Measurements from ENCODE around the gene RET. TPM values are rescaled to one million over a fixed set of nuclear protein-coding genes. Genes with fewer than 3 reads are reported as not detected.
"Not testable (repeated sequence)": the region's sequence is repeated elsewhere in the genome, so short reads cannot be mapped to it uniquely, and the experiment has no call there.

The RET gene
- total RNA-seq, 1 donor from 2014 or later = 0.94 TPM

DNA sequence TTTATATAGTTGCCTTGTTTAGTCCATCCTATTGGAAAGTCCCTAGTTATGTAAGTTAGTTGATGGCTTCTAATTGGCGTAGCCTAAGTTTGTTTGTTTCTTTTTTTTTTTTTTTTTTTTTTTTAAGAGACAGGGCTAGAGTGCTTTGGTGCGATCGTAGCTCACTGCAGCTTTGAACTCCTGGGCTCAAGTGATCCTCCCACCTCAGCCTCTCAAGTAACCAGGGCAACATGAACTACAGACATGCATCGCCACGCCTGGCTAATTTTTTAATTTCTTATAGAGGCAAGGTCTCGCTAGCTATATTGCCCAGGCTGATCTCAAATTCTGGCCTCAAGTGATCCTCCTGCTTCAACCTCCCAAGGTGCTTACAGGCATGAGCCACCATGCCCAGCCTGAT, 68.4 kb downstream of the RET start:
- intact Hi-C loops (cut with DNase I) = no loop called here

GRCh38 chr10:43145936-43146335, 69.1 kb downstream of the RET start:
- DNase-seq (ENCODE audit: low spot score); intact Hi-C loops (cut with DNase I): not testable (repeated sequence)

More for the DNA sequence above, 68.4 kb downstream of the RET start:
- no peak for DNase-seq (ENCODE audit: low spot score)

- no peak for DNase-seq (ENCODE audit: low spot score)
- intact Hi-C loops (cut with DNase I) = no loop called here
These were observed 74.5 kb downstream of the RET start for GRCh38 chr10:43151371-43151770.

DNA sequence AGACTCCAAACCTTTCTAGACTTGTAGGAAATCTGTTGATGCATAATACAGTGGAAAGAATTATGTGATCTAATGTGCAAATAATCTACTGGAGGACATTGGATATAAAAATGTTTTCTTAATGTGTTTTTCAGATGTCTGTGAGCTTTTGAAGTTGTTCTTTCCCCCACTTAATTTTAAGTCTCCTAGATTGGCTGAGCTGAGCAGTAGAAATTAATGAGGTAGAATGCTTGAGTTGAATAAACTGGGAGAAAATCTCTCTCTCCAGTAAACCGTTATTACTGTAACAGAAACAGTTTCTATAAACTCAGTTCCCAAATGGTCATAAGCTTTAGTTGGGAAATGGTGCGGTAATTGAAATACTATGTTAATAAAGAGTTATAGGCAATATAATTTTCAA, 77.0 kb downstream of the RET start:
- intact Hi-C loops (cut with DNase I) = no loop called here
- DNase-seq (ENCODE audit: low spot score) = no peak

DNA sequence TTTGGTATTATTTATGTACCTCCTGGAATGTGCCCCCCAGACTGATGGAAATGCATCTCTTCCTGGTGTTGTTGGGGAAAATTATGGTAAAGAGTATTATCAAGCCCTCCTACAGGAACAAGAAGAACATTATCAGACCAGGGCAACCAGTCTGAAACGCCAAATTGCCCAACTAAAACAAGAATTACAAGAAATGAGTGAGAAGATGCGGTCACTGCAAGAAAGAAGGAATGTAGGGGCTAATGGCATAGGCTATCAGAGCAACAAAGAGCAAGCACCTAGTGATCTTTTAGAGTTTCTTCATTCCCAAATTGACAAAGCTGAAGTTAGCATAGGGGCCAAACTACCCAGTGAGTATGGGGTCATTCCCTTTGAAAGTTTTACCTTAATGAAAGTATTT, 78.4 kb downstream of the RET start:
- intact Hi-C loops (cut with DNase I) = no loop called here
- no peak for DNase-seq (ENCODE audit: low spot score)

DNA sequence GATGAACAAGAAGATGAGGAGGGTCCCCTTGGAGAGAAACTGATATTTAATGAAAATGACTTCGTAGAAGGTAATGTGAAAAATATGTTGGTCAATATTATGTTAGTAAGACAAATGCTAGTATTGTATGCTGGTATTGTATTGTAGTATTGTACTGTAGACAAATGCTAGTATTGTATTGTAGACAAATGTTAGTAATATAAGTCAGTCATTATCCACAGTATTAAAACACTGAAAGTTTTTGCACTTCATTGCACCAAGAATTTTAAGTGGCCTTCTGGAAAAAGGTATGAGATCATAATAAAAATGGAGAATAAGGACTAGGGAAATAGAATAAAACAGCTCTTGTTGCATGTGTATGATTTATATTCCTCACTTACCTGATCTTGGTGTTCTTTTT, 78.9 kb downstream of the RET start:
- intact Hi-C loops (cut with DNase I) = no loop called here
- no peak for DNase-seq (ENCODE audit: low spot score)

- DNase-seq (ENCODE audit: low spot score) = no peak
- intact Hi-C loops (cut with DNase I) = no loop called here
These were observed 79.9 kb downstream of the RET start for GRCh38 chr10:43156590-43157341.

- intact Hi-C loops (cut with DNase I) = no loop called here
- DNase-seq (ENCODE audit: low spot score) = no peak
These were observed 81.8 kb downstream of the RET start for GRCh38 chr10:43158636-43159035.

- DNase-seq (ENCODE audit: low spot score) = no peak
- intact Hi-C loops (cut with DNase I) = no loop called here
These were observed 83.4 kb downstream of the RET start for GRCh38 chr10:43160046-43160920.

GRCh38 chr10:43160921-43161255, 84.0 kb downstream of the RET start:
- intact Hi-C loops (cut with DNase I) = no loop called here
- DNase-seq (ENCODE audit: low spot score) = no peak

GRCh38 chr10:43162604-43163003, 85.7 kb downstream of the RET start:
- intact Hi-C loops (cut with DNase I) = no loop called here

GRCh38 chr10:43166207-43166879, 89.5 kb downstream of the RET start:
- no peak for DNase-seq (ENCODE audit: low spot score)
- intact Hi-C loops (cut with DNase I) = no loop called here

More at GRCh38 chr10:43162604-43163003, 85.7 kb downstream of the RET start:
- DNase-seq (ENCODE audit: low spot score) = no peak

DNA sequence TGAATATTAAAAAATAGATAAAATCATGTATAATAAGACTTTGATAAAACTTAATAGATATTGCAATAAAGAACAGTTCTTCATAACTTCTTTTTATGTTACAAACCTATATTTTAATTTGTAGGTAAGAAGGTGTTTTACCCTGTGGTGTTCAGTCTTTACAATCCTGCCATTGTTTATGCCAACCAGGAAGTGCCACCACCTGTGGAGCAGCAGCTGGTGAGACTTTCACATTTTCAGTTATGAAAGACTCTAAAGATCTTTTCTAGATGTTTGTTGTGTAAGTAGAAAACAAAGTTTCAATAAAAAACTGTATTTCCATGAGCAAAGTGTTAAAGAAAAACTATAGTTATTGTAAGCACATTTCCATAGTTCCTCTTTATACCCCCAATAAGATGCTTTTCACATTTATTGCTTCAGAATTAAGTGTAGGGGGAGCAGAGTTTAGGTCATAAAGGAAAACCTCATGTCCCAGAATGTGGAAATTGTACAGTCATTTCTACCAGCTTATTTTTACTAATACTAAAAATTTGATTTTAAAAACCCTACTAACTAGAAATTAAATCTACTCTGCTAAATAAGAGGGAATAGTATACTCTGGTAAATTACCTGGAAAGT, 90.1 kb downstream of the RET start:
- intact Hi-C loops (cut with DNase I) = no loop called here
- no peak for DNase-seq (ENCODE audit: low spot score)

- DNase-seq (ENCODE audit: low spot score) = no peak
- intact Hi-C loops (cut with DNase I) = no loop called here
These were observed 90.6 kb downstream of the RET start for GRCh38 chr10:43167498-43167889.

- intact Hi-C loops (cut with DNase I) = no loop called here
- DNase-seq (ENCODE audit: low spot score) = no peak
These were observed 93.6 kb downstream of the RET start for GRCh38 chr10:43170491-43170890.

GRCh38 chr10:43172645-43173044, 95.8 kb downstream of the RET start:
- intact Hi-C loops (cut with DNase I) = no loop called here
- DNase-seq (ENCODE audit: low spot score) = no peak

- intact Hi-C loops (cut with DNase I) = no loop called here
- DNase-seq (ENCODE audit: low spot score) = no peak
These were observed 96.3 kb downstream of the RET start for GRCh38 chr10:43173120-43173519.

DNA sequence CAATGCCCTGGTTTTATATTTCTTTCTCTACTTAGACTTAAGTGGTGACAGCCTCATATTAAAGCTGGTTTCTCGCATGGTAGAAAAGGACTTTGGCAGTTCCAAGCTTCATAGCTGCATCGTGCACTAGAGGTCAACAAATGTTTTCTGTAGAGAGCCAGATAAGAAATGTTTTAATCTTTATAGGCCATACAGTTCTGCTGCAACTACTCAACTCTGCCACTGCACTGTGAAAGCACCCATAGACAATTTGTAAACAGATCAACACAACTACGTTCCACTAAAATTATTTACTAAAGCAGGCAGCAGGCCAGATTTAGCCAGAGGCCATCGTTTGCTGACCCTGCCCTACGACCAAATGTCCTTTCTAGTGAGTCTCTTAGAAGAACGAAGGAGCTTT, 98.1 kb downstream of the RET start:
- intact Hi-C loops (cut with DNase I) = no loop called here
- no peak for DNase-seq (ENCODE audit: low spot score)

GRCh38 chr10:43176271-43176670, 99.4 kb downstream of the RET start:
- intact Hi-C loops (cut with DNase I) = no loop called here
- no peak for DNase-seq (ENCODE audit: low spot score)

DNA sequence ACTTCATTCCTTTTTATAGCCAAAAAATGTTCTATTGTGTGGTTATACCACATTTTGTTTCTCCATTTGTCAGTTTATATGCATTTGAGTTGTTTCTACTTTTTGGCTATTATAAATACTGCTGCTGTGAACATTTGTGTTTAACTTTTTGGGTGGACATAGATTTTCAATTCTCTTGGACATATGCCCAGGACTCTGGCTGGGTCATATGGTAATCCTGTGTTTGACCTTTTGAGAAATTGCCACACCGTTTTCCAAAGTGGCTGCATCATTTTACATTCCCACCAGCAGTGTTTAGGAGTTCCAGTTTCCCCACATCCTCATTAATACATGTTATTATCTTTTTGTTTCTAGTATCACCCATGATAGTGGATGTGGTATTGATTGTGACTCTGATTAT, 100.7 kb downstream of the RET start:
- intact Hi-C loops (cut with DNase I) = no loop called here
- DNase-seq (ENCODE audit: low spot score) = no peak
